Lung (tissue), 12 donors: ENCODE results near the gene CSNK2A1. TPM values are rescaled to one million over a fixed set of nuclear protein-coding genes. Genes with fewer than 3 reads are reported as not detected.

Experiments used
- ATAC-seq: fragments of 200-7000 bp; cut with Tn5 transposase; one replicate; pipeline ENCODE4 v1.9.1; 2020; ENCODE audit warnings: moderate number of reproducible peaks; ENCODE audit not compliant: insufficient read depth, low FRiP score
- DNase-seq, 3 donors: peaks; one replicate each; pipeline ENCODE4 v3.0.0-alpha.2; 2013 to 2017
- H3K27ac ChIP-seq, 2 donors: one replicate each; pipeline ENCODE4 v1.5.1; 2013; ENCODE audit warnings: mild to moderate bottlenecking in 2 of 2, moderate library complexity in 2 of 2, control low read depth in 1 of 2, inconsistent platforms in 1 of 2, low read depth in 1 of 2, low read length in 1 of 2
- H3K27me3 ChIP-seq, 3 donors: one replicate each; pipeline ENCODE4 v1.5.1; 2013; ENCODE audit warnings: low read length in 2 of 3; ENCODE audit not compliant: control insufficient read depth in 3 of 3, insufficient read depth in 3 of 3
- H3K36me3 ChIP-seq, 4 donors: one replicate each; pipeline ENCODE4 v1.5.1; 2013; ENCODE audit warnings: low read length in 4 of 4, mild to moderate bottlenecking in 1 of 4, moderate library complexity in 1 of 4; ENCODE audit not compliant: control insufficient read depth in 4 of 4, insufficient read depth in 4 of 4
- H3K4me1 ChIP-seq, 5 donors: one replicate each; pipeline ENCODE4 v1.5.1; 2013; ENCODE audit warnings: low read length in 5 of 5, mild to moderate bottlenecking in 2 of 5, moderate library complexity in 1 of 5; ENCODE audit not compliant: control insufficient read depth in 5 of 5, insufficient read depth in 5 of 5
- H3K4me3 ChIP-seq: one replicate; pipeline ENCODE4 v1.5.1; 2013; ENCODE audit warnings: mild to moderate bottlenecking, control low read depth, moderate library complexity
- H3K9ac ChIP-seq, 2 donors: one replicate each; pipeline ENCODE4 v1.5.1; 2013; ENCODE audit warnings: low read length in 2 of 2, control low read depth in 1 of 2; ENCODE audit not compliant: insufficient read depth in 1 of 2
- H3K9me3 ChIP-seq, 4 donors: one replicate each; pipeline ENCODE4 v1.5.1; 2013; ENCODE audit warnings: low read length in 3 of 4, mild to moderate bottlenecking in 1 of 4, moderate library complexity in 1 of 4; ENCODE audit not compliant: control insufficient read depth in 4 of 4, insufficient read depth in 3 of 4
- CTCF ChIP-seq: IDR thresholded peaks from 2 replicates; pipeline ENCODE4 v1.5.1; 2012; ENCODE audit warnings: mild to moderate bottlenecking; ENCODE audit errors: control extremely low read depth, extremely low read depth
- WGBS, 2 donors: extraction: QIAGEN DNeasy Blood & Tissue Kit; methylation state at CpG; one replicate each; pipeline ENCODE4 v1.1.7; 2013; 5-methylcytosine and 5-hydroxymethylcytosine counted together
- polyA plus RNA-seq, 2 donors: library from polyadenylated mRNA; stranded (reverse); fragments of 200-250 nt; gene quantifications; one replicate each; pipeline ENCODE4 v1.2.1, GENCODE V29; 2013
- total RNA-seq, 2 donors: library from RNA; depleted of rRNA in 1 of 2; stranded (reverse); fragments of >200 nt in 1 of 2; gene quantifications; one replicate each; pipeline ENCODE4 v1.2.1, GENCODE V29; 2014 to 2021
- donor health status: control.
- donor health status: control.
- donor health status: Bipolar disorder and iron deficiency.
- donor health status: healthy.
- donor health status: DM: yes; HTN: yes; CAD: no.

Gene CSNK2A1
- total and polyA plus RNA-seq, 4 donors, result 20.5 to 186 (median 60.7) TPM

DNA sequence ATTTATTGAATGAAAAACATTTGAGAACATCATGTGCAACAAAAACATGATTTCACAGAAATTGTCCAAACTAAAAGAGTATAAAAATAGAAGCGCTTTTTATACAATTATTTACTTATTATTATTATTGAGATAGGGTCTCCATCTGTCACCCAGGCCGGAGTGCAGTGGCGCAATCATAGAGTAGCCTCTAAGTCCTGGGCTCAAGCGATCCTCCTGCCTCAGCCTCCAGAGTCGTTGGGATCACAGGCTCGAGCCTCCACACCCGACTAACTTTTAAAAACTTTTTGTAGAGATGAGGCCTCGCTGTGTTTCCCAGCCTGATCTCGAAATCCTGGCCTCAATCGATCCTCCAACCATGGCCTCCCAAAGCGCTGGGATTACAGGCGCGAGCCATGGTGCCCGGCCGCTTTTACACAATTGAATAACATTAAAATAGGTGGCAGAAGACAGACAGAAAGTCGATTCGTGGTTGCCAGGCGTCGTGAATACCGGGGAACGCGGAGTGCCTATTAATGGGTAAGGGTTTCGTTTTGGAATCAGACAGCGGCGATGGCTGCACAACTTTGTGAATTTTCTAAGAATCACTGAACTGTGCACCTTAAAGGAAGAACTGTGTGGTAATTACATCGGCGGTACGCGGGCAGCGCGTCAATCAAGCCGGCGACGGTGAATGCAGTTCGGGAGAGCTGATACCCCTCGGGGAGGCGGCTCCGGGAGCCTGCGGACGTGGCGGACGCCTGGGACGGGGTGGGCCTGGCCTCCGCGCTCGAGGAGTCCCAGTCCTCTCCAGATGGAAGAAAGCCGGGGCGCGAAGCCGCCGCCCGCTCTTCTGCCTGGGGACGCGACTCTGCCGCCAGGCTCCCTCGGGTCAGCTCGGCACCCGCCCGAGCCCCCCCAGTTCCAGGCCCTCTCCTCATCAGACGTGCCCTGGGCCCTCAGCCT is 82.1 kb downstream of the CSNK2A1 start:
- H3K9me3 ChIP-seq, result no peaks in the 10 kb centered on the region
- no peaks in the 10 kb centered on the region for H3K36me3 ChIP-seq
- H3K27ac ChIP-seq, result peak overlapping the region; percentile 95 to 99
- peak overlapping the region; percentile 94 for H3K4me3 ChIP-seq
- no peaks in the 10 kb centered on the region for H3K27me3 ChIP-seq
- peak; percentile 50 for ATAC-seq
- 9 to 11% methylated on average over 56 to 60 of the region's 60 CpGs for WGBS, 2 donors
- DNase-seq, result peak; percentile 66 to 74 (median 67)
- H3K9ac ChIP-seq, result peak overlapping the region; percentile 86 to 97
- peaks cover 10 to 33% (median 12%) of the 10 kb centered on the region in 5 donors for H3K4me1 ChIP-seq
- no peak for TF ChIP-seq CTCF

DNA sequence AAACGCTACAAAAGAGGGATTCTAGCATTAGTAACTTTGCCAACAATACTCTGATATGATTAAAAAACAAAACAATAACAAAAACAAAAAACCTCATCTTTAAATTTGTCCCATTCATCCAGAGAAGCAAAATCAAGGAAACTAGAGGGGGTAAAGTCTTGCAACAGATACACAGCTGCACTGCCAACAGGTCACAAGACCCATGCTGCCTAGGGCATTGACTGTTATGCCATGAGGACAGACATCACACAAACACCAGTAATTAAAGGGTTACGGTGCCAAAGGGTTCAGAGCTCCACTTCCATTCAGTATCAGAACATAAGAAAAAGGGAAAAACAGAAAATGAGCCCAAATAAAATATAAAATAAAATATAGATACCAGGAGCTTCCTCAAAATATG is 82.9 kb downstream of the CSNK2A1 start:
- no peak for TF ChIP-seq CTCF
- no peaks in the 10 kb centered on the region for H3K27me3 ChIP-seq
- H3K36me3 ChIP-seq, result no peaks in the 10 kb centered on the region
- no peaks in the 10 kb centered on the region for H3K9me3 ChIP-seq
- peaks cover 10 to 33% (median 12%) of the 10 kb centered on the region in 5 donors for H3K4me1 ChIP-seq
- peak overlapping the region; percentile 25 to 97 for H3K9ac ChIP-seq
- no peak overlapping the region for H3K27ac ChIP-seq
- 51 to 54% methylated on average over 2 of the region's 2 CpGs for WGBS, 2 donors
- no peak overlapping the region for H3K4me3 ChIP-seq
- ATAC-seq, result no peak
- DNase-seq, result peak in 1 of 3 donors; percentile 23

- H3K27ac ChIP-seq, result peak overlapping the region in 1 of 2 donors; percentile 40
- DNase-seq, result no peak
- peak overlapping the region in 1 of 2 donors; percentile 38 for H3K9ac ChIP-seq
- no peaks in the 10 kb centered on the region for H3K36me3 ChIP-seq
- TF ChIP-seq CTCF, result no peak
- H3K27me3 ChIP-seq, result no peaks in the 10 kb centered on the region
- no peaks in the 10 kb centered on the region for H3K9me3 ChIP-seq
- H3K4me3 ChIP-seq, result no peak overlapping the region
- 25 to 27% methylated on average over 3 of the region's 3 CpGs for WGBS, 2 donors
- H3K4me1 ChIP-seq, result peaks cover 10 to 33% (median 12%) of the 10 kb centered on the region in 5 donors
- ATAC-seq, result no peak
These were observed 83.4 kb downstream of the CSNK2A1 start for GRCh38 chr20:460180-460579.
